Natural killer cell (primary cell): ENCODE results near the gene TMEM94. TPM values are rescaled to one million over a fixed set of nuclear protein-coding genes. Genes with fewer than 3 reads are reported as not detected.
"Not testable (repeated sequence)": the region's sequence is repeated elsewhere in the genome, so short reads cannot be mapped to it uniquely, and the experiment has no call there.

Experiments
- ATAC-seq, 3 donors: fragments of 150-1000 bp in 2 of 3; fragments of 200-7000 bp in 1 of 3; cut with Tn5 transposase; 1 replicate in 1 of 3; 2 replicates in 2 of 3; pipeline ENCODE4 v1.10.0; 2021; ENCODE audit warnings: mild to moderate bottlenecking in 2 of 3, moderate library complexity in 2 of 3
- DNase-seq, 2 donors: peaks; one replicate each; pipeline versions ENCODE4 v3.0.0 to v3.0.0-alpha.2; 2013 to 2021; ENCODE audit warnings: mixed read lengths in 1 of 2
- H3K27ac ChIP-seq: one replicate; pipeline ENCODE4 v1.5.1; 2013; ENCODE audit warnings: mild to moderate bottlenecking, low read length
- H3K27me3 ChIP-seq: one replicate; pipeline ENCODE4 v1.6.1; 2013; ENCODE audit warnings: low read length; ENCODE audit not compliant: control insufficient read depth, insufficient read depth
- H3K36me3 ChIP-seq: one replicate; pipeline ENCODE4 v1.6.1; 2013; ENCODE audit warnings: low read length; ENCODE audit not compliant: control insufficient read depth, insufficient read depth
- H3K4me1 ChIP-seq: one replicate; pipeline ENCODE4 v1.6.1; 2013; ENCODE audit warnings: low read length; ENCODE audit not compliant: control insufficient read depth, insufficient read depth
- H3K4me3 ChIP-seq: one replicate; pipeline ENCODE4 v1.5.1; 2013; ENCODE audit warnings: low read length
- H3K9me3 ChIP-seq: one replicate; pipeline ENCODE4 v1.6.1; 2013; ENCODE audit warnings: low read length; ENCODE audit not compliant: control insufficient read depth, insufficient read depth
- H3K27ac Mint-ChIP-seq, 2 donors: one replicate each; pipeline ENCODE4 v1.8.0; 2022; ENCODE audit warnings: mild to moderate bottlenecking in 2 of 2, mixed read lengths in 2 of 2, moderate library complexity in 1 of 2
- H3K27me3 Mint-ChIP-seq, 2 donors: one replicate each; pipeline ENCODE4 v1.8.0; 2022; ENCODE audit warnings: low read depth in 2 of 2, mixed read lengths in 2 of 2
- H3K36me3 Mint-ChIP-seq: one replicate; pipeline ENCODE4 v1.8.0; 2022; ENCODE audit warnings: mixed read lengths
- H3K4me1 Mint-ChIP-seq, 2 donors: one replicate each; pipeline ENCODE4 v1.8.0; 2022; ENCODE audit warnings: mixed read lengths in 2 of 2
- H3K4me3 Mint-ChIP-seq: one replicate; pipeline ENCODE4 v1.8.0; 2022; ENCODE audit warnings: mild to moderate bottlenecking, moderate library complexity, mixed read lengths
- H3K9me3 Mint-ChIP-seq, 2 donors: one replicate each; pipeline ENCODE4 v1.8.0; 2022; ENCODE audit warnings: mixed read lengths in 2 of 2
- CTCF ChIP-seq: fragments of 200-600 bp; IDR thresholded peaks from one replicate; pipeline ENCODE4 v1.8.0; 2022; ENCODE audit warnings: antibody characterized with exemption
- WGBS: methylation state at CpG from one replicate; pipeline ENCODE4 v1.1.7; 2013; ENCODE audit warnings: missing lambda C conversion rate; ENCODE audit not compliant: insufficient coverage; 5-methylcytosine and 5-hydroxymethylcytosine counted together
- intact Hi-C: fragments of 100-400 bp; cut with micrococcal nuclease; formaldehyde crosslinking; loops from one replicate; pipeline ENCODE4 v1.14.2; 2022
- total RNA-seq, 4 donors: library from RNA; stranded (reverse); fragments of 120-200 nt in 1 of 4; gene quantifications; one replicate each; pipeline versions ENCODE4 v1.2.3 to v1.2.4, GENCODE V29; 2013 to 2022

Gene TMEM94
- total RNA-seq, 3 donors from 2014 or later (not counting 1 experiment from before 2014, with no cell fraction given), result 84.4 to 142 (median 104) TPM

- Mint-ChIP-seq H3K9me3 (no peaks in the 10 kb centered on the region), H3K27ac (no peak overlapping the region), H3K4me1 (peaks cover 6 to 11% of the 10 kb centered on the region in 2 donors), H3K27me3 (no peaks in the 10 kb centered on the region), H3K36me3 (no peaks in the 10 kb centered on the region), H3K4me3 (no peak overlapping the region)
- H3K36me3 ChIP-seq, result no peaks in the 10 kb centered on the region
- ATAC-seq, result no peak
- intact Hi-C loops, result no loop called here
- DNase-seq, result no peak
- H3K9me3 ChIP-seq, result no peaks in the 10 kb centered on the region
- H3K27me3 ChIP-seq, result no peaks in the 10 kb centered on the region
- no peak for TF ChIP-seq CTCF
- peaks cover 8% of the 10 kb centered on the region for H3K4me1 ChIP-seq
- no peak overlapping the region for H3K27ac ChIP-seq
- 88% methylated on average over 17 of the region's 17 CpGs for WGBS
- H3K4me3 ChIP-seq, result no peak overlapping the region
Observed at GRCh38 chr17:75428543-75429469, 27.6 kb upstream of the TMEM94 start.

GRCh38 chr17:75430159-75430974 is 26.1 kb upstream of the TMEM94 start:
- Mint-ChIP-seq H3K27ac (no peak overlapping the region), H3K4me3 (no peak overlapping the region), H3K9me3 (no peaks in the 10 kb centered on the region), H3K4me1 (peaks cover 11 to 16% of the 10 kb centered on the region in 2 donors), H3K27me3 (no peaks in the 10 kb centered on the region), H3K36me3 (no peaks in the 10 kb centered on the region)
- Histone ChIP-seq H3K4me1 (peaks cover 17% of the 10 kb centered on the region), H3K27ac (no peak overlapping the region), H3K4me3 (no peak overlapping the region), H3K36me3 (no peaks in the 10 kb centered on the region), H3K9me3 (no peaks in the 10 kb centered on the region), H3K27me3 (no peaks in the 10 kb centered on the region)
- ATAC-seq (no peak), DNase-seq (no peak)
- WGBS, result 88% methylated on average over 11 of the region's 11 CpGs
- intact Hi-C loops, result no loop called here
- no peak for TF ChIP-seq CTCF

GRCh38 chr17:75433218-75433783 is 23.1 kb upstream of the TMEM94 start:
- H3K4me3 ChIP-seq, result no peak overlapping the region
- H3K4me3 Mint-ChIP-seq, result no peak overlapping the region
- no peaks in the 10 kb centered on the region for H3K27me3 ChIP-seq
- H3K27ac ChIP-seq, result no peak overlapping the region
- H3K36me3 Mint-ChIP-seq, result no peaks in the 10 kb centered on the region
- peaks cover 12% of the 10 kb centered on the region in 2 donors for H3K4me1 Mint-ChIP-seq
- peaks cover 21% of the 10 kb centered on the region for H3K4me1 ChIP-seq
- ATAC-seq (no peak), DNase-seq (no peak)
- no peak overlapping the region for H3K27ac Mint-ChIP-seq
- H3K27me3 Mint-ChIP-seq, result no peaks in the 10 kb centered on the region
- intact Hi-C loops, result no loop called here
- no peaks in the 10 kb centered on the region for H3K9me3 Mint-ChIP-seq
- WGBS, result 88% methylated on average over 6 of the region's 6 CpGs
- no peaks in the 10 kb centered on the region for H3K36me3 ChIP-seq
- TF ChIP-seq CTCF, result no peak
- H3K9me3 ChIP-seq, result no peaks in the 10 kb centered on the region

- H3K4me1 ChIP-seq, result peaks cover 21% of the 10 kb centered on the region
- H3K27ac Mint-ChIP-seq, H3K4me3 ChIP-seq, H3K27me3 ChIP-seq, H3K9me3 ChIP-seq, intact Hi-C loops, H3K36me3 Mint-ChIP-seq, ATAC-seq, H3K4me3 Mint-ChIP-seq, H3K9me3 Mint-ChIP-seq, H3K36me3 ChIP-seq, H3K27me3 Mint-ChIP-seq, H3K27ac ChIP-seq, DNase-seq: not testable (repeated sequence)
- WGBS, result 93% methylated on average over 6 of the region's 6 CpGs
- H3K4me1 Mint-ChIP-seq, result peaks cover 12% of the 10 kb centered on the region in 2 donors
Observed at GRCh38 chr17:75434433-75434832, 22.0 kb upstream of the TMEM94 start.

- H3K4me3 ChIP-seq, intact Hi-C loops, H3K27ac ChIP-seq, H3K9me3 ChIP-seq, H3K27ac Mint-ChIP-seq, H3K36me3 ChIP-seq, H3K4me3 Mint-ChIP-seq, H3K27me3 ChIP-seq, H3K27me3 Mint-ChIP-seq, ATAC-seq, H3K9me3 Mint-ChIP-seq, H3K36me3 Mint-ChIP-seq, DNase-seq: not testable (repeated sequence)
- 97% methylated on average over 8 of the region's 8 CpGs for WGBS
- H3K4me1 Mint-ChIP-seq, result peaks cover 12% of the 10 kb centered on the region in 2 donors
- peaks cover 21% of the 10 kb centered on the region for H3K4me1 ChIP-seq
Observed at GRCh38 chr17:75437404-75437803, 19.0 kb upstream of the TMEM94 start.
